Brain microvascular endothelial cell (primary cell): ENCODE data around the gene ST14.
A peak's percentile ranks its signal among the peaks of the same experiment; 100 is the strongest.

Source experiments
- DNase-seq: peaks from one replicate; pipeline ENCODE4 v3.0.0-alpha.2; 2020
- H3K27ac ChIP-seq: fragments of 250-450 bp; sonication (Bioruptor Pico); 2 replicates; pipeline ENCODE4 v1.5.1; 2020; ENCODE audit warnings: mild to moderate bottlenecking, moderate library complexity
- H3K27me3 ChIP-seq: fragments of 250-450 bp; sonication (Bioruptor Pico); replicated peaks from 2 replicates; pipeline ENCODE4 v1.5.1; 2020; ENCODE audit warnings: mild to moderate bottlenecking
- H3K36me3 ChIP-seq: fragments of 250-450 bp; sonication (Bioruptor Pico); replicated peaks from 2 replicates; pipeline ENCODE4 v1.5.1; 2020; ENCODE audit warnings: mild to moderate bottlenecking
- H3K4me3 ChIP-seq: 2 replicates; pipeline ENCODE4 v1.5.1; 2011; ENCODE audit warnings: low read depth, mild to moderate bottlenecking, control low read depth, low read length, moderate library complexity
- CTCF ChIP-seq: IDR thresholded peaks from 2 replicates; pipeline ENCODE4 v1.5.1; 2011; ENCODE audit warnings: low read depth, mild to moderate bottlenecking, moderate library complexity, low read length, control low read depth, inconsistent platforms; ENCODE audit errors: missing control alignments
- in situ Hi-C: cut with HindIII; loops from 2 replicates; pipeline ENCODE4 v1.10.0; 2017; ENCODE audit warnings: low sequenced_read_pairs, low pct_ligation_motif_present

The ST14 gene

DNA sequence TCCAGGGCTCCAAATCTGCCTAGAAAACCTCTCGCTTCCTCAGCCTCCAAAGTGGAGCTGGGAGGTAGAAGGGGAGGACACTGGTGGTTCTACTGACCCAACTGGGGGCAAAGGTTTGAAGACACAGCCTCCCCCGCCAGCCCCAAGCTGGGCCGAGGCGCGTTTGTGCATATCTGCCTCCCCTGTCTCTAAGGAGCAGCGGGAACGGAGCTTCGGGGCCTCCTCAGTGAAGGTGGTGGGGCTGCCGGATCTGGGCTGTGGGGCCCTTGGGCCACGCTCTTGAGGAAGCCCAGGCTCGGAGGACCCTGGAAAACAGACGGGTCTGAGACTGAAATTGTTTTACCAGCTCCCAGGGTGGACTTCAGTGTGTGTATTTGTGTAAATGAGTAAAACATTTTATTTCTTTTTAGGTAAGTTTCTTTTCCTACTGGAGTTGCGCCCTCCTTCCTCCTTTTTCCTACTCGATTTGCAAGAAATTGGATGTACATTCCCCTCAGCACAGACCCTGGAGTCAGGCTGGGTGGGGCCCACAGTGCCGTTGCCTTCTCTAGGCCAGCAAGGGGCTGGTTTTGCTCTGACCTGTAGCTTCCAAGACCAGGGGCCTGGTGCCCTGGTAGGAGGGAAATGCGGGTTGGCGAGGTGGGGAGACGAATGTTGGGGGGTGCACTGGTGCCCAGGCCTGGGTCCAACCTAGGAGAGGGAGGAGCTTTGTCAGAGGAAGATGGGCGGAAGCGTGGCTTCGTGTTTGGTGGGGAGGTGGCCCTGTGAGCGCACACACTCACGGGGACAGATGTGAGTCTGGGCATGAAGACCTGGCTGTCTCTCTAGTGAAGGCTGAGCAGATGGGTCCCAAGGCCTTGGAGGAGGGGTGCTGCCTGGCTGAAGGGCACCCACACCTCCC, 50.6 kb downstream of the ST14 start:
- Histone ChIP-seq H3K27ac (no peak overlapping the region), H3K27me3 (peaks cover 13% of the 10 kb centered on the region), H3K36me3 (no peaks in the 10 kb centered on the region), H3K4me3 (no peak overlapping the region)
- in situ Hi-C loops, result loop anchor here (25.0 kb wide), 1 partner anchor 177 kb away; no protein-coding TSS in a partner anchor
- no peak for DNase-seq
- TF ChIP-seq CTCF, result no peak

GRCh38 chr11:130211144-130211543, 51.6 kb downstream of the ST14 start:
- in situ Hi-C loops, result loop anchor here (25.0 kb wide), 1 partner anchor 176 kb away; no protein-coding TSS in a partner anchor
- H3K36me3 ChIP-seq, result no peaks in the 10 kb centered on the region
- TF ChIP-seq CTCF, result no peak
- no peak overlapping the region for H3K27ac ChIP-seq
- H3K27me3 ChIP-seq, result peaks cover 20% of the 10 kb centered on the region
- no peak overlapping the region for H3K4me3 ChIP-seq
- DNase-seq, result no peak

- in situ Hi-C loops, result loop anchor here (25.0 kb wide), 1 partner anchor 175 kb away; no protein-coding TSS in a partner anchor
- no peak for TF ChIP-seq CTCF
Measured at GRCh38 chr11:130211781-130212401, 52.3 kb downstream of the ST14 start.

DNA sequence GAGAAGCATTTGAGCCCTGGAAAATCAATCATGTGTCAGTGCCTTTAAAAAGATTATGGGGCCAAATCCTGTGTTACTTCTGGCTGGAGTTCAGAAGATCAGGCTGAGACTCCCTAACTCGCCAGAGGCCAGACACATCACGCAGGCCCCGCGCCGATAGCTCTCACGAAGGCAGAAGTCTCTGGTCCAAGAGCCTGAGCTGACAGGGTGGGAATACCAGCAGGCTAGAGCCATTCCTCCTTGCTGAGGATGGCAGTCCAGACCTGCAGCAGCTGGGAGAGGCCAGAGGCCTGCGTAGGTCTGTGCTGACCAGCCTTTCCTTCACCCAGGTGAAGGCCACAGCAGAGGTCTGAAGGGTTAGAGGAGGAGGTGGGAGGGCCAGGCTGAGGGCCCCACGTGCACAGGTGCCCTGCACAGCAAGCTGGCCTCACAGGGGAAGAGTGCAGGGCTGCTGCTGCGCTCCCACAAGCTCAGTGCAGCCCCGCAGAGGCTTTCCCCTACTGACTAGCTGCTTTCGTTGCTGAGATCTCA, 52.9 kb downstream of the ST14 start:
- Histone ChIP-seq H3K27me3 (peaks cover 31% of the 10 kb centered on the region), H3K27ac (no peak overlapping the region), H3K4me3 (no peak overlapping the region), H3K36me3 (no peaks in the 10 kb centered on the region)
- no peak for TF ChIP-seq CTCF
- DNase-seq, result no peak
- in situ Hi-C loops, result loop anchor here (25.0 kb wide), 1 partner anchor 175 kb away; no protein-coding TSS in a partner anchor

More at GRCh38 chr11:130211781-130212401, 52.3 kb downstream of the ST14 start:
- no peak for DNase-seq
- Histone ChIP-seq H3K27me3 (peaks cover 28% of the 10 kb centered on the region), H3K4me3 (no peak overlapping the region), H3K27ac (no peak overlapping the region), H3K36me3 (no peaks in the 10 kb centered on the region)

DNA sequence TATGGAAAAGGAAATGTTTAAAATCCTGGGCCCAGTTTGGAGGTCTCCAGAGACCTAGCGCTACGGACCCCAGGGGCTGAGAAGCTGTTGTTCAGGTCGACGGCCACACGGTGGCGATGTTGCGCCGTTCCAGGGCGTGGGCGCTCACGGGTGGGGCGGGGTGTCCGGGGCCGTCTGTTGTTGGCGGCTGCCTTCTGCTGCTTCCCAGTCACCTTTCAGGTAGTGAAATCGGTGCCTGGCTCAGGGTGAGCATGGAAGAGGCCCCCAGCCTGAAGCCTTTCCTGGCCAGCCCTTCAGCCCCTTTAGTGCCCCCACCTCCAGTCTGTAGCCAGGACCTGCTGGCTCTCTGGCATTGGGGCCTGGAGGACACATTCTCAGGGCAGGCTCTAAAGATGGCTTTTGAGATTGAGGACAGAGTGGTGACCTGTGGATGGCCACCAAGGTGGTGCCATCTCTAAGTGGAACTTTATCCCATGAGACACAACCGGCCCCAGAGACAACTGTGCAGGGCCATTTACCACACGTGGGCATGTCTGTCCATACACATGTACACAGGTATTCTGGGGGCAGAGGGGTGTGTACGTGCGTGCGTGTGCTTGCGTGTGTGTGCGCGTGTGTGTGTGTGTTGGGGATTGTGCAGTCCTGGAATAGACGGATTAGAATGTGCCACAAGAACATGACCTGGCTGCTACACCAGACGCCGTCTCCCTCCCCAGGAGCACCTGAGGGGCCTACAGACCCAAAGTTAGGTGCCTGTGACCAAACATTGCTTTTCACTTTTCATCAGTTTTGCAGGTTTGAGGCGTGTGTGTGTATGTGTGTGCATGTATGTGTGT, 53.8 kb downstream of the ST14 start:
- in situ Hi-C loops, result loop anchor here (25.0 kb wide), 1 partner anchor 174 kb away; no protein-coding TSS in a partner anchor
- no peak overlapping the region for H3K4me3 ChIP-seq
- no peak for DNase-seq
- H3K27me3 ChIP-seq, result peaks cover 31% of the 10 kb centered on the region
- no peak overlapping the region for H3K27ac ChIP-seq
- peak; percentile 91 for TF ChIP-seq CTCF
- H3K36me3 ChIP-seq, result no peaks in the 10 kb centered on the region
